ENCODE results near the gene CADPS2. TPM values are rescaled to one million over a fixed set of nuclear protein-coding genes. Genes with fewer than 3 reads are reported as not detected.

Gene CADPS2
- total RNA-seq, 1 donor from 2014 or later: 4.4 TPM

- TF ChIP-seq CTCF (conservative IDR thresholded peaks at IDR 0.05; ENCODE audit: low read depth, low read length): no peak
- no peak overlapping the region for H3K4me3 ChIP-seq (ENCODE audit: low read depth, low read length)
- no peak for DNase-seq (ENCODE audit: low read depth)
Measured at GRCh38 chr7:122329145-122329802, 557.0 kb downstream of the CADPS2 start.

GRCh38 chr7:122327969-122328368, 558.3 kb downstream of the CADPS2 start:
- H3K4me3 ChIP-seq (ENCODE audit: low read depth, low read length): no peak overlapping the region
- no peak for TF ChIP-seq CTCF (conservative IDR thresholded peaks at IDR 0.05; ENCODE audit: low read depth, low read length)
- no peak for DNase-seq (ENCODE audit: low read depth)

DNA sequence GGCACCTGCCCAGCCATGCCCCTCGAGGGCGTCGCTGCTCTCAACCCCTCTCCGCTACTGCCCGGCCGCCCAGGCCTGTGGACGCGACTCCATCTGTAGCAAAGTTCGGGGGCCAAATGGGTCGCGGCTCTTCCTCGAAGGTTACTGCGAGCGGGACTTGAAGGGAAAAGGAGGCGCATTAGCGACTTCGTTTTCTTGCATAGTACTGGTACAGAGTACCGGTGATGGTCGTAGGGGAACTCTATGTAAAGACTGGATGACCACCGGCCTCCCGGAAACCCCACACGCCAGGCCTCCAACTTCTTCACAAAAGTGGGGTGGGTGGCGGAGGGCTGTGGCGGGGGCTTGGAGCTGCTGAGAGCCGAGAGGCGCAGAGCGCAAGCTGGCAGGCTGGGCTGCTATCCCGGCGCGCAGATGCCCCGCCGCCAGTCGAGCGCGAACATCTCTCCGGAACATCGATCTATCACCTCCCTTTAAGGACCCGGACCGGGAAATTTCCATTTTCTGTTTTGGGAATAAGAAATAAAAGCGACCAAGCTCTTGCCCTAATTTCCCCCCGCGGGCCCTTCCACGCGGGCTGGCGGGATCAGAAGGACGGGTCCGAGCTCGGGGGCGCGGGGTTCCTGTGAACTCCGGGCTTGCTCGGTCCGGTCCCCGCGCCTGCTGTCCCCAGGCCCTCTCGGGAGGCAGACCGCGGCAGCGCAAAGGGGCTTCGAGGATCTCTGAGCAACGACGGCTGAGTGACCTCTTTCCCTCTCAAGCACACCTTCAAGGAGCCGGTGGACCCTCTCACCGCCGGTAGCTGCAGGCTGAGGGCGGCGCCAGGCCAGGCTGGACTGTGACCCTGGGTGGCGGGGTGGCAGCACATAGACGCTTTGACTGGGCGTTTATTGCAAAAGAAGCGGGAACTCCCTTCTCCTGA, 569.5 kb downstream of the CADPS2 start:
- no peak overlapping the region for H3K4me3 ChIP-seq (ENCODE audit: low read depth, low read length)
- no peak for TF ChIP-seq CTCF (conservative IDR thresholded peaks at IDR 0.05; ENCODE audit: low read depth, low read length)

GRCh38 chr7:122315507-122316466, 570.5 kb downstream of the CADPS2 start:
- H3K4me3 ChIP-seq (ENCODE audit: low read depth, low read length): no peak overlapping the region
- no peak for TF ChIP-seq CTCF (conservative IDR thresholded peaks at IDR 0.05; ENCODE audit: low read depth, low read length)
- no peak for DNase-seq (ENCODE audit: low read depth)

More for the DNA sequence above, 569.5 kb downstream of the CADPS2 start:
- DNase-seq (ENCODE audit: low read depth): no peak

GRCh38 chr7:122314284-122314683, 572.0 kb downstream of the CADPS2 start:
- TF ChIP-seq CTCF (conservative IDR thresholded peaks at IDR 0.05; ENCODE audit: low read depth, low read length): no peak
- H3K4me3 ChIP-seq (ENCODE audit: low read depth, low read length): no peak overlapping the region
- DNase-seq (ENCODE audit: low read depth): no peak

- TF ChIP-seq CTCF (conservative IDR thresholded peaks at IDR 0.05; ENCODE audit: low read depth, low read length): no peak
- DNase-seq (ENCODE audit: low read depth): no peak
- no peak overlapping the region for H3K4me3 ChIP-seq (ENCODE audit: low read depth, low read length)
Measured at GRCh38 chr7:122312789-122313188, 573.5 kb downstream of the CADPS2 start.

All from epithelial cell of proximal tubule (primary cell).